Measurements from ENCODE around the gene ARPP21. TPM values are rescaled to one million over a fixed set of nuclear protein-coding genes. Genes with fewer than 3 reads are reported as not detected.

ARPP21 gene
- polyA plus RNA-seq, 1 donor (not counting 4 experiments of a cell fraction or from before 2014, with no cell fraction given), result not detected

DNA sequence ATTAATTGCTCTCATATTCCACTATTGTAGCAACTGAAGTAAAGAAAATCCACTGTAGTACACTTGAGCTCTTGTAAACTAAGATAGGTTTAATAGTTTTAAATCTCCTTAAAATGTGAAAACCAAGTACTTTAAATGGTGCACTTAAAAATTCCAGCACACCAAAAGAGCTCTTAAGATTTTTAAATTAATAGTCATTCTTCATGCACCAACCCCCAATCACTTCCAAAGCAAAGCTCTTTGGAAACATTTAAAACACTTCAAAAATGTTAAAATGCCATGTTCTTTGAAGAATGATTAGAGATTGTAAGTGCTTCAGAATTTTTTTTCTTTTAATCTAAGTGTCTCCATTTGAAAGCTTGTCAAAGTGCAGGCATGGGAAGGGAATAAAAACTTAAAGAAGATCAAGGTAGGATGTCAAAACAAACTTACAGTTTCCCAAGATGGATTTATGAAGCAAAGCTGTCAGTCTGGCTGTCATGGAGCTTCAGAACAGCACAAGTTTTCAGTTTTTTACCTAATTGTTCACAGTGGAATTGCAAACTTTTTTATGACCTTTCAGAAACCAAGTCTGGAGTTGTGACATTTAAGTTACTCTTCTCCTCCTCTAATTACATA lies 84.3 kb downstream of the ARPP21 start:
- no peaks in the 10 kb centered on the region for H3K79me2 ChIP-seq (ENCODE audit: control insufficient read depth, insufficient read depth, low read length)
- FAIRE-seq (no peak), DNase-seq (ENCODE audit: low read depth, low spot score) (no peak)
- no peaks in the 10 kb centered on the region for H3K36me3 ChIP-seq (ENCODE audit: control insufficient read depth in 2 of 2, extremely low read depth in 1 of 2, insufficient read depth in 2 of 2, low read length in 2 of 2)
- H3K4me1 ChIP-seq (ENCODE audit: control insufficient read depth, extremely low read depth, insufficient read depth, low read length), result no peaks in the 10 kb centered on the region
- no peak overlapping the region for H3K4me2 ChIP-seq (ENCODE audit: control insufficient read depth, extremely low read depth, insufficient read depth, low read depth, low read length)
- H4K20me1 ChIP-seq (ENCODE audit: control insufficient read depth, extremely low read depth, insufficient read depth, low read length), result no peaks in the 10 kb centered on the region
- TF ChIP-seq EZH2 (IDR thresholded peaks at IDR 0.05; ENCODE audit: low read length), result no peak
- TF ChIP-seq, protein P1, sequence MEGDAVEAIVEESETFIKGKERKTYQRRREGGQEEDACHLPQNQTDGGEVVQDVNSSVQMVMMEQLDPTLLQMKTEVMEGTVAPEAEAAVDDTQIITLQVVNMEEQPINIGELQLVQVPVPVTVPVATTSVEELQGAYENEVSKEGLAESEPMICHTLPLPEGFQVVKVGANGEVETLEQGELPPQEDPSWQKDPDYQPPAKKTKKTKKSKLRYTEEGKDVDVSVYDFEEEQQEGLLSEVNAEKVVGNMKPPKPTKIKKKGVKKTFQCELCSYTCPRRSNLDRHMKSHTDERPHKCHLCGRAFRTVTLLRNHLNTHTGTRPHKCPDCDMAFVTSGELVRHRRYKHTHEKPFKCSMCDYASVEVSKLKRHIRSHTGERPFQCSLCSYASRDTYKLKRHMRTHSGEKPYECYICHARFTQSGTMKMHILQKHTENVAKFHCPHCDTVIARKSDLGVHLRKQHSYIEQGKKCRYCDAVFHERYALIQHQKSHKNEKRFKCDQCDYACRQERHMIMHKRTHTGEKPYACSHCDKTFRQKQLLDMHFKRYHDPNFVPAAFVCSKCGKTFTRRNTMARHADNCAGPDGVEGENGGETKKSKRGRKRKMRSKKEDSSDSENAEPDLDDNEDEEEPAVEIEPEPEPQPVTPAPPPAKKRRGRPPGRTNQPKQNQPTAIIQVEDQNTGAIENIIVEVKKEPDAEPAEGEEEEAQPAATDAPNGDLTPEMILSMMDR (optimal IDR thresholded peaks at IDR 0.05 in 1 of 3, IDR thresholded peaks at IDR 0.05 in 1 of 3, conservative IDR thresholded peaks at IDR 0.05 in 1 of 3; ENCODE audit: extremely low read depth in 1 of 3, insufficient read depth in 2 of 3, low read length in 3 of 3), result no peak
- H2AFZ ChIP-seq (ENCODE audit: control insufficient read depth, low read length), result no peak overlapping the region
- no peak overlapping the region for H3K4me3 ChIP-seq (ENCODE audit: control insufficient read depth in 2 of 3, extremely low read depth in 1 of 3, insufficient read depth in 2 of 3, low read depth in 1 of 3, low read length in 3 of 3)
- H3K9me1 ChIP-seq (ENCODE audit: control insufficient read depth, extremely low read depth, insufficient read depth, low read length), result no peaks in the 10 kb centered on the region
- no peaks in the 10 kb centered on the region for H3K27me3 ChIP-seq (ENCODE audit: control insufficient read depth, extremely low read depth, insufficient read depth, low read length)
- no peak overlapping the region for H3K9ac ChIP-seq (ENCODE audit: control insufficient read depth, extremely low read depth, insufficient read depth, low read length)
- no peaks in the 10 kb centered on the region for H3K9me3 ChIP-seq (ENCODE audit: control insufficient read depth, low read depth, low read length)
- dilution Hi-C loops (cut with MboI; ENCODE audit: extremely low pct_ligation_motif_present, low sequenced_read_pairs), result no loop called here
- no peak overlapping the region for H3K27ac ChIP-seq (ENCODE audit: control insufficient read depth, insufficient read depth, low read length)

- TF ChIP-seq, protein P1 (optimal IDR thresholded peaks at IDR 0.05 in 1 of 3, IDR thresholded peaks at IDR 0.05 in 1 of 3, conservative IDR thresholded peaks at IDR 0.05 in 1 of 3; ENCODE audit: extremely low read depth in 1 of 3, insufficient read depth in 2 of 3, low read length in 3 of 3), result no peak
- TF ChIP-seq EZH2 (IDR thresholded peaks at IDR 0.05; ENCODE audit: low read length), result no peak
- Histone ChIP-seq H4K20me1 (ENCODE audit: control insufficient read depth, extremely low read depth, insufficient read depth, low read length) (no peaks in the 10 kb centered on the region), H3K27me3 (ENCODE audit: control insufficient read depth, extremely low read depth, insufficient read depth, low read length) (no peaks in the 10 kb centered on the region), H3K9me1 (ENCODE audit: control insufficient read depth, extremely low read depth, insufficient read depth, low read length) (no peaks in the 10 kb centered on the region), H3K79me2 (ENCODE audit: control insufficient read depth, insufficient read depth, low read length) (no peaks in the 10 kb centered on the region), H2AFZ (ENCODE audit: control insufficient read depth, low read length) (no peak overlapping the region), H3K4me2 (ENCODE audit: control insufficient read depth, extremely low read depth, insufficient read depth, low read depth, low read length) (no peak overlapping the region), H3K4me1 (ENCODE audit: control insufficient read depth, extremely low read depth, insufficient read depth, low read length) (no peaks in the 10 kb centered on the region), H3K4me3 (ENCODE audit: control insufficient read depth in 2 of 3, extremely low read depth in 1 of 3, insufficient read depth in 2 of 3, low read depth in 1 of 3, low read length in 3 of 3) (no peak overlapping the region), H3K9ac (ENCODE audit: control insufficient read depth, extremely low read depth, insufficient read depth, low read length) (no peak overlapping the region), H3K9me3 (ENCODE audit: control insufficient read depth, low read depth, low read length) (no peaks in the 10 kb centered on the region), H3K27ac (ENCODE audit: control insufficient read depth, insufficient read depth, low read length) (no peak overlapping the region), H3K36me3 (ENCODE audit: control insufficient read depth in 2 of 2, extremely low read depth in 1 of 2, insufficient read depth in 2 of 2, low read length in 2 of 2) (no peaks in the 10 kb centered on the region)
- FAIRE-seq (no peak), DNase-seq (ENCODE audit: low read depth, low spot score) (no peak)
- dilution Hi-C loops (cut with MboI; ENCODE audit: extremely low pct_ligation_motif_present, low sequenced_read_pairs), result no loop called here
These were observed 84.8 kb downstream of the ARPP21 start for GRCh38 chr3:35724106-35724505.
